Hippocampal formation (tissue), 2 donors: ENCODE measurements around the gene NCF4.

Experiments used
- DNase-seq, 2 donors: peaks; one replicate each; lab custom pipeline; 2025; lab: John Stamatoyannopoulos, UW

The NCF4 gene

GRCh38 chr22:36860821-36861659 is at the start of gene NCF4:
Gene NCF4, plus strand, starts transcription at chr22:36861006. Its CDS starts 166 bp downstream, at chr22:36861172.
- peak in 1 of 2 donors; percentile 42 for DNase-seq

- DNase-seq, result no peak
These were observed 49.6 kb upstream of the NCF4 start for GRCh38 chr22:36811094-36811800.

GRCh38 chr22:36814801-36815200 is 46.0 kb upstream of the NCF4 start:
- DNase-seq, result no peak

GRCh38 chr22:36815558-36816338 is 45.1 kb upstream of the NCF4 start:
- no peak for DNase-seq

GRCh38 chr22:36816339-36816635 is 44.5 kb upstream of the NCF4 start:
- no peak for DNase-seq

- DNase-seq, result no peak
These were observed 43.9 kb upstream of the NCF4 start, which contains the start of gene PVALB for GRCh38 chr22:36816636-36817524. Gene PVALB, minus strand, starts transcription at chr22:36817035. Its CDS starts 30 bp downstream, at chr22:36817005.

- no peak for DNase-seq
These were observed 43.3 kb upstream of the NCF4 start for GRCh38 chr22:36817525-36817848.

- no peak for DNase-seq
These were observed 42.7 kb upstream of the NCF4 start for GRCh38 chr22:36818010-36818642.

GRCh38 chr22:36819112-36819511 is 41.7 kb upstream of the NCF4 start:
- DNase-seq, result no peak

- DNase-seq, result no peak
These were observed 38.2 kb upstream of the NCF4 start for GRCh38 chr22:36822581-36822980.

GRCh38 chr22:36823186-36823839 is 37.5 kb upstream of the NCF4 start:
- no peak for DNase-seq

GRCh38 chr22:36824655-36825054 is 36.2 kb upstream of the NCF4 start:
- no peak for DNase-seq

GRCh38 chr22:36826262-36826661 is 34.5 kb upstream of the NCF4 start:
- no peak for DNase-seq

- no peak for DNase-seq
These were observed 32.0 kb upstream of the NCF4 start for GRCh38 chr22:36828815-36829214.

GRCh38 chr22:36829370-36830002 is 31.3 kb upstream of the NCF4 start:
- no peak for DNase-seq

- no peak for DNase-seq
These were observed 30.2 kb upstream of the NCF4 start for GRCh38 chr22:36830601-36831000.

- no peak for DNase-seq
These were observed 29.6 kb upstream of the NCF4 start for GRCh38 chr22:36831206-36831605.

GRCh38 chr22:36831717-36832116 is 29.1 kb upstream of the NCF4 start:
- no peak for DNase-seq

GRCh38 chr22:36833073-36833472 is 27.7 kb upstream of the NCF4 start:
- no peak for DNase-seq

- DNase-seq, result no peak
These were observed 24.9 kb upstream of the NCF4 start for GRCh38 chr22:36835903-36836302.
